Stimulated activated CD4-positive, alpha-beta T cell treated with anti-CD3 and anti-CD28 coated beads, Interleukin-1b, Interleukin-23, amount 100 ng/mL, for 48 hours (primary cell): ENCODE results near the gene SYCP2L.

ENCODE experiments used
- DNase-seq: peaks from one replicate; pipeline ENCODE4 v3.0.0-alpha.2; 2020

SYCP2L gene

GRCh38 chr6:11011787-11012234, 125.0 kb downstream of the SYCP2L start:
- DNase-seq: no peak

- DNase-seq: no peak
These were observed 125.5 kb downstream of the SYCP2L start for GRCh38 chr6:11012295-11012754.

GRCh38 chr6:11012976-11013720, 126.3 kb downstream of the SYCP2L start:
- DNase-seq: no peak

GRCh38 chr6:11013721-11014070, 126.8 kb downstream of the SYCP2L start:
- DNase-seq: no peak

GRCh38 chr6:11015102-11015501, 128.2 kb downstream of the SYCP2L start:
- no peak for DNase-seq

- DNase-seq: no peak
These were observed 129.6 kb downstream of the SYCP2L start for GRCh38 chr6:11016452-11016851.

GRCh38 chr6:11017090-11017489, 130.2 kb downstream of the SYCP2L start:
- no peak for DNase-seq

- no peak for DNase-seq
These were observed 131.4 kb downstream of the SYCP2L start for GRCh38 chr6:11018225-11018624.

- DNase-seq: no peak
These were observed 134.2 kb downstream of the SYCP2L start for GRCh38 chr6:11021003-11021402.

- DNase-seq: no peak
These were observed 134.9 kb downstream of the SYCP2L start for GRCh38 chr6:11021714-11022113.

GRCh38 chr6:11023032-11023431, 136.2 kb downstream of the SYCP2L start:
- DNase-seq: no peak
